ENCODE data around the gene C1orf226. TPM values are rescaled to one million over a fixed set of nuclear protein-coding genes. Genes with fewer than 3 reads are reported as not detected.

The C1orf226 gene
- total RNA-seq, 3 donors from 2014 or later = 29.1 to 31.2 (median 30.0) TPM

GRCh38 chr1:162373541-162374260 lies 7.8 kb upstream of the C1orf226 start:
- Histone ChIP-seq H3K9me3 (no peaks in the 10 kb centered on the region), H3K4me3 (no peak overlapping the region), H3K4me1 (ENCODE audit: low read depth) (peaks cover 29% of the 10 kb centered on the region), H3K36me3 (ENCODE audit: low read depth) (no peaks in the 10 kb centered on the region)
- intact Hi-C loops (cut with DNase I, micrococcal nuclease) = no loop called here
- peak; percentile 37 for ATAC-seq
- DNase-seq = no peak
- TF ChIP-seq CTCF (IDR thresholded peaks at IDR 0.05) = no peak

- ATAC-seq (no peak), DNase-seq (no peak)
- no peaks in the 10 kb centered on the region for H3K9me3 ChIP-seq
- intact Hi-C loops (cut with DNase I, micrococcal nuclease) = no loop called here
- peaks cover 29% of the 10 kb centered on the region for H3K4me1 ChIP-seq (ENCODE audit: low read depth)
- no peak for TF ChIP-seq CTCF (IDR thresholded peaks at IDR 0.05)
- no peak overlapping the region for H3K4me3 ChIP-seq
- H3K36me3 ChIP-seq (ENCODE audit: low read depth) = no peaks in the 10 kb centered on the region
Measured at GRCh38 chr1:162374406-162374805, 7.1 kb upstream of the C1orf226 start.

- ATAC-seq (no peak), DNase-seq (peak in 1 of 3 donors; percentile 1)
- Histone ChIP-seq H3K36me3 (ENCODE audit: low read depth) (no peaks in the 10 kb centered on the region), H3K4me1 (ENCODE audit: low read depth) (peaks cover 23% of the 10 kb centered on the region), H3K9me3 (no peaks in the 10 kb centered on the region), H3K4me3 (no peak overlapping the region)
- intact Hi-C loops (cut with DNase I, micrococcal nuclease) = no loop called here
- TF ChIP-seq CTCF (IDR thresholded peaks at IDR 0.05) = no peak
Measured at GRCh38 chr1:162375463-162375862, 6.1 kb upstream of the C1orf226 start.

GRCh38 chr1:162376691-162377090 lies 4.8 kb upstream of the C1orf226 start, which contains the start of gene SPATA46:
Gene SPATA46 (minus strand): TSS chr1:162376854. CDS start chr1:162376790, 64 bp downstream.
- Histone ChIP-seq H3K4me1 (ENCODE audit: low read depth) (peaks cover 15% of the 10 kb centered on the region), H3K9me3 (no peaks in the 10 kb centered on the region), H3K36me3 (ENCODE audit: low read depth) (no peaks in the 10 kb centered on the region), H3K4me3 (no peak within 1 kb of the TSS)
- DNase-seq (peak in 1 of 3 donors; percentile 1), ATAC-seq (no peak)
- intact Hi-C loops (cut with DNase I, micrococcal nuclease) = no loop called here
- no peak for TF ChIP-seq CTCF (IDR thresholded peaks at IDR 0.05)

- no peaks in the 10 kb centered on the region for H3K9me3 ChIP-seq
- no peak for ATAC-seq
- intact Hi-C loops (cut with DNase I, micrococcal nuclease) = loop anchor here in 1 of 2 donors (10.0 kb wide), 1 partner anchor 95 kb away; no protein-coding TSS in a partner anchor
- H3K4me3 ChIP-seq = no peak overlapping the region
- peak in 1 of 3 donors; percentile 10 for DNase-seq
- no peaks in the 10 kb centered on the region for H3K36me3 ChIP-seq (ENCODE audit: low read depth)
- H3K4me1 ChIP-seq (ENCODE audit: low read depth) = peaks cover 27% of the 10 kb centered on the region
- TF ChIP-seq CTCF (IDR thresholded peaks at IDR 0.05) = no peak
Measured at GRCh38 chr1:162380061-162380846, 1.3 kb upstream of the C1orf226 start.

Measured in mucosa of descending colon (tissue), 3 donors.